ENCODE results near the gene SHMT2. TPM values are rescaled to one million over a fixed set of nuclear protein-coding genes. Genes with fewer than 3 reads are reported as not detected.

SHMT2 gene
- total RNA-seq, 1 experiment from 2014 or later, result 227 TPM

GRCh38 chr12:57223191-57224165, 6.0 kb upstream of the SHMT2 start:
- Histone ChIP-seq H3K79me2 (ENCODE audit: low read depth) (no peaks in the 10 kb centered on the region), H3K36me3 (ENCODE audit: low read depth) (no peaks in the 10 kb centered on the region), H3K27me3 (ENCODE audit: insufficient read depth, low read depth) (no peaks in the 10 kb centered on the region), H2AFZ (no peak overlapping the region), H3K4me3 (no peak overlapping the region), H4K20me1 (ENCODE audit: insufficient read depth) (peaks cover 4% of the 10 kb centered on the region; the same call in 1 of the 2 replicates), H3K9me3 (ENCODE audit: insufficient read depth, low read depth) (no peaks in the 10 kb centered on the region), H3K4me2 (no peak overlapping the region), H3K9me2 (ENCODE audit: insufficient read depth) (no peaks in the 10 kb centered on the region), H3K4me1 (replicated peaks; ENCODE audit: insufficient read depth) (peaks cover 22% of the 10 kb centered on the region), H3F3A (ENCODE audit: insufficient read depth, low read depth) (peaks cover 3% of the 10 kb centered on the region; the same call in 1 of the 2 replicates), H3K27ac (no peak overlapping the region)
- BruUV-seq (replicated peaks), result no TSS peak
- intact Hi-C loops (cut with micrococcal nuclease; ENCODE audit: unreplicated experiment), result no loop called here
- ChIA-PET CTCF (interaction anchor here (0.7 kb wide), 1 partner anchor 761 kb away, joined by 5 read pairs; no protein-coding TSS in a partner anchor), POLR2A (ENCODE audit: unreplicated experiment) (interaction anchor here (0.5 to 0.7 kb wide), 2 partner anchors 96 to 628 kb away, joined by 3 to 4 read pairs; no protein-coding TSS in a partner anchor)
- no peak for TF ChIP-seq EZH2 (IDR thresholded peaks at IDR 0.05; ENCODE audit: low read depth)
- TF ChIP-seq CTCF (conservative IDR thresholded peaks at IDR 0.05), result no peak
- DNase-seq, result no peak

DNA sequence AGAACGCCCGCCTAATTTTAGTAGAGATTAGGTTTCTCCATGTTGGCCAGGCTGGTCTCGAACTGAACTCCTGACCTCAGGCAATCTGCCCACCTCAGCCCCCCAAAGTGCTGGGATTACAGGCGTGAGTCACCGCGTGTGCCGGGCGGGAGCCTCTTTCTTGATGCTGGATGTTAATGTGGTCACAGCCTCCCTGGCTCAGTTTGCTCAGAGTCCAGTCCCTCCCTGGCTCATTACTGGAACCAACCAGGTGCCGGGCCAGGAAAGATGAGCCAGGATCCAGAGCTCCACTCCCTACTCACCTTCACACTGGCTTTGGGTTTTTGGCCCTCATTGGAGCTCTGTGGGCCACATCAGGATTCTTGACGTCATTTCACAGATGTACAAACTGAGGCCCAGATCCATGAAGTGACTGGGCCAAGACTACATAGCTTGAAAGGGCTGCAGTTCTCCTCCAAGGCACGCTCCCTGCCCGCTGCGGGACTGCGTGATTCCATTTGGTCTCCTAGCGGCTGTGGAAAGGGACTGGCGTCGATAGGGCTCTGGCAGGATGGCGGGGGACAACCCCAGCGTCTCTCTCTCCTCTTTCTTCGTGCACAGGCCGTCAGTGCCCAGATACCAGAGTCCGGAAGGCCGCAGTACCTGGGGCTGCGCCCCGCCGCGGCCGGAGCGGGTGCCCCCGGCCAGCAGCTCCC, 5.1 kb upstream of the SHMT2 start:
- no peak overlapping the region for H2AFZ ChIP-seq
- no peak overlapping the region for H3K4me3 ChIP-seq
- BruUV-seq (replicated peaks), result no TSS peak
- peaks cover 8% of the 10 kb centered on the region for H3K79me2 ChIP-seq (ENCODE audit: low read depth)
- no peak for TF ChIP-seq EZH2 (IDR thresholded peaks at IDR 0.05; ENCODE audit: low read depth)
- no peak for TF ChIP-seq CTCF (conservative IDR thresholded peaks at IDR 0.05)
- H3F3A ChIP-seq (ENCODE audit: insufficient read depth, low read depth), result peaks cover 11% of the 10 kb centered on the region; the same call in 1 of the 2 replicates
- no peaks in the 10 kb centered on the region for H3K27me3 ChIP-seq (ENCODE audit: insufficient read depth, low read depth)
- ChIA-PET POLR2A (ENCODE audit: unreplicated experiment) (no interaction called here), CTCF (interaction anchor here (0.7 kb wide), 1 partner anchor 762 kb away, joined by 5 read pairs; no protein-coding TSS in a partner anchor)
- intact Hi-C loops (cut with micrococcal nuclease; ENCODE audit: unreplicated experiment), result no loop called here
- H4K20me1 ChIP-seq (ENCODE audit: insufficient read depth), result no peaks in the 10 kb centered on the region
- DNase-seq, result no peak
- H3K9me3 ChIP-seq (ENCODE audit: insufficient read depth, low read depth), result no peaks in the 10 kb centered on the region
- H3K9me2 ChIP-seq (ENCODE audit: insufficient read depth), result no peaks in the 10 kb centered on the region
- no peak overlapping the region for H3K4me2 ChIP-seq
- peaks cover 19% of the 10 kb centered on the region for H3K4me1 ChIP-seq (replicated peaks; ENCODE audit: insufficient read depth)
- no peak overlapping the region for H3K27ac ChIP-seq
- no peaks in the 10 kb centered on the region for H3K36me3 ChIP-seq (ENCODE audit: low read depth)

- no TSS peak for BruUV-seq (replicated peaks)
- H3K27me3 ChIP-seq (ENCODE audit: insufficient read depth, low read depth), result no peaks in the 10 kb centered on the region
These were observed 4.4 kb upstream of the SHMT2 start for GRCh38 chr12:57224973-57225679.

More at GRCh38 chr12:57224973-57225679, 4.4 kb upstream of the SHMT2 start:
- ChIA-PET POLR2A (ENCODE audit: unreplicated experiment) (no interaction called here), CTCF (no interaction called here)
- Histone ChIP-seq H3K4me1 (replicated peaks; ENCODE audit: insufficient read depth) (peaks cover 19% of the 10 kb centered on the region), H3K79me2 (ENCODE audit: low read depth) (peaks cover 14% of the 10 kb centered on the region), H3K4me2 (no peak overlapping the region), H3K36me3 (ENCODE audit: low read depth) (no peaks in the 10 kb centered on the region), H2AFZ (no peak overlapping the region), H4K20me1 (ENCODE audit: insufficient read depth) (no peaks in the 10 kb centered on the region), H3K9me2 (ENCODE audit: insufficient read depth) (no peaks in the 10 kb centered on the region), H3K27ac (no peak overlapping the region), H3K9me3 (ENCODE audit: insufficient read depth, low read depth) (no peaks in the 10 kb centered on the region), H3K4me3 (no peak overlapping the region), H3F3A (ENCODE audit: insufficient read depth, low read depth) (peaks cover 14% of the 10 kb centered on the region; the same call in 1 of the 2 replicates)
- TF ChIP-seq EZH2 (IDR thresholded peaks at IDR 0.05; ENCODE audit: low read depth), result no peak
- TF ChIP-seq CTCF (conservative IDR thresholded peaks at IDR 0.05), result no peak
- intact Hi-C loops (cut with micrococcal nuclease; ENCODE audit: unreplicated experiment), result no loop called here
- no peak for DNase-seq

Measured in PC-9 (cell line).